NCI-H2171 (cell line): ENCODE results near the gene DEFB113.
"Not testable (repeated sequence)": the region's sequence is repeated elsewhere in the genome, so short reads cannot be mapped to it uniquely, and the experiment has no call there.

Experiments used
- DNase-seq: peaks from one replicate; lab custom pipeline; 2025; lab: John Stamatoyannopoulos, UW

The DEFB113 gene

GRCh38 chr6:49969605-49970004 is at the start of gene DEFB113:
Gene DEFB113, minus strand, starts transcription at chr6:49969625. Its CDS starts 0 bp downstream, at chr6:49969625.
- no peak for DNase-seq

GRCh38 chr6:50007819-50008218 is 38.4 kb upstream of the DEFB113 start:
- no peak for DNase-seq

GRCh38 chr6:50003139-50003538 is 33.7 kb upstream of the DEFB113 start:
- no peak for DNase-seq

GRCh38 chr6:49995278-49995677 is 25.9 kb upstream of the DEFB113 start:
- no peak for DNase-seq

GRCh38 chr6:49988900-49989299 is 19.5 kb upstream of the DEFB113 start:
- DNase-seq = no peak

- DNase-seq = no peak
Observed at GRCh38 chr6:49987749-49988148, 18.3 kb upstream of the DEFB113 start.

- DNase-seq = no peak
Observed at GRCh38 chr6:49986551-49986950, 17.1 kb upstream of the DEFB113 start.

GRCh38 chr6:49982046-49982445 is 12.6 kb upstream of the DEFB113 start:
- DNase-seq = no peak

GRCh38 chr6:49980898-49981297 is 11.5 kb upstream of the DEFB113 start:
- DNase-seq = no peak

GRCh38 chr6:49979584-49979983 is 10.2 kb upstream of the DEFB113 start:
- no peak for DNase-seq

GRCh38 chr6:49978332-49979226 is 9.2 kb upstream of the DEFB113 start:
- no peak for DNase-seq

- no peak for DNase-seq
Observed at GRCh38 chr6:49966823-49967222, 2.6 kb downstream of the DEFB113 start.

GRCh38 chr6:49966334-49966733 is 3.1 kb downstream of the DEFB113 start:
- DNase-seq = no peak

- DNase-seq = no peak
Observed at GRCh38 chr6:49964064-49964463, 5.4 kb downstream of the DEFB113 start, which contains the start of gene DEFB114. Gene DEFB114, minus strand, starts transcription at chr6:49964164. Its CDS starts 59 bp downstream, at chr6:49964105.

GRCh38 chr6:49958180-49958579 is 11.2 kb downstream of the DEFB113 start:
- no peak for DNase-seq

GRCh38 chr6:49955847-49956246 is 13.6 kb downstream of the DEFB113 start:
- DNase-seq = no peak

GRCh38 chr6:49951926-49952325 is 17.5 kb downstream of the DEFB113 start:
- DNase-seq = no peak

GRCh38 chr6:49950415-49950751 is 19.0 kb downstream of the DEFB113 start:
- DNase-seq = no peak

- DNase-seq = no peak
Observed at GRCh38 chr6:49949062-49949461, 20.4 kb downstream of the DEFB113 start.

GRCh38 chr6:49946835-49947234 is 22.6 kb downstream of the DEFB113 start:
- DNase-seq = no peak

- DNase-seq = not testable (repeated sequence)
Observed at GRCh38 chr6:49944068-49944467, 25.4 kb downstream of the DEFB113 start.

- no peak for DNase-seq
Observed at GRCh38 chr6:49939993-49940498, 29.4 kb downstream of the DEFB113 start.

GRCh38 chr6:49937811-49938210 is 31.6 kb downstream of the DEFB113 start:
- no peak for DNase-seq

- no peak for DNase-seq
Observed at GRCh38 chr6:49937017-49937416, 32.4 kb downstream of the DEFB113 start.
